Upper lobe of left lung (tissue), 4 donors: ENCODE measurements around the gene GABPB1.

Experiments used
- POLR2A ChIP-seq, 4 donors: fragments of 450-650 bp; IDR thresholded peaks; one replicate each; pipeline ENCODE4 v1.5.1; 2016 to 2017; ENCODE audit warnings: antibody characterized with exemption in 4 of 4, mild to moderate bottlenecking in 2 of 4
- TF ChIP-seq, protein P1 (sequence below), 6 experiments: fragments of 450-650 bp in 4 of 6; fragments of 200-600 bp in 2 of 6; sonication (generic) in 2 of 6; IDR thresholded peaks; one replicate each; pipeline ENCODE4 v1.5.1; 2016 to 2019; ENCODE audit warnings: antibody characterized with exemption in 6 of 6

DNA sequence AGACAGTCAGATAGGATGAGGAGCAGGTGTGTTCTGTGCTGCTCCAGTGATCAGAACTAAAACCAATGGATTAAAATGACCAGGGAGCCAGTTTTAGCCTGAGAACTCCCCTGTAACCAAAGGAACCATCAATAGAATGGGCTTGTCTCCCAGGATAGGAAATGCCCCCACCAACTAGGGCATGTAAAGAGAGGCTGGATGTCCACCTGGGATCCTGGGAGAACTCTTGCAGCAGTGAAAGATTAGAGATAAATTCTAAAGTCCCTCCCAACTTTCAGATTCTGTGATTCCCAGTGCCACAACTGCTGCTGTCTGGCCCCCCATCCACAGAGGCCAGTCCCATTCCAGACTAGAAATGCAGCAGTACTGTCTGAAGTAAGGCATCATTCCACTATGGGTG is 123.2 kb downstream of the GABPB1 start:
- no peak for TF ChIP-seq POLR2A (IDR thresholded peaks at IDR 0.05)
- TF ChIP-seq, protein P1, sequence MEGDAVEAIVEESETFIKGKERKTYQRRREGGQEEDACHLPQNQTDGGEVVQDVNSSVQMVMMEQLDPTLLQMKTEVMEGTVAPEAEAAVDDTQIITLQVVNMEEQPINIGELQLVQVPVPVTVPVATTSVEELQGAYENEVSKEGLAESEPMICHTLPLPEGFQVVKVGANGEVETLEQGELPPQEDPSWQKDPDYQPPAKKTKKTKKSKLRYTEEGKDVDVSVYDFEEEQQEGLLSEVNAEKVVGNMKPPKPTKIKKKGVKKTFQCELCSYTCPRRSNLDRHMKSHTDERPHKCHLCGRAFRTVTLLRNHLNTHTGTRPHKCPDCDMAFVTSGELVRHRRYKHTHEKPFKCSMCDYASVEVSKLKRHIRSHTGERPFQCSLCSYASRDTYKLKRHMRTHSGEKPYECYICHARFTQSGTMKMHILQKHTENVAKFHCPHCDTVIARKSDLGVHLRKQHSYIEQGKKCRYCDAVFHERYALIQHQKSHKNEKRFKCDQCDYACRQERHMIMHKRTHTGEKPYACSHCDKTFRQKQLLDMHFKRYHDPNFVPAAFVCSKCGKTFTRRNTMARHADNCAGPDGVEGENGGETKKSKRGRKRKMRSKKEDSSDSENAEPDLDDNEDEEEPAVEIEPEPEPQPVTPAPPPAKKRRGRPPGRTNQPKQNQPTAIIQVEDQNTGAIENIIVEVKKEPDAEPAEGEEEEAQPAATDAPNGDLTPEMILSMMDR (IDR thresholded peaks at IDR 0.05): no peak
